SU-DHL-6 (cell line): ENCODE results near the gene KCNJ1.

Source experiments
- EZH2phosphoT487 ChIP-seq: fragments of 200-600 bp; sonication (generic), shearing (Covaris generic); conservative IDR thresholded peaks from 2 replicates; pipeline ENCODE4 v1.6.1; 2018; ENCODE audit warnings: mild to moderate bottlenecking, antibody characterized with exemption, low read length, moderate library complexity, mixed read lengths
- TF ChIP-seq, protein P1 (sequence below): fragments of 200-600 bp; sonication (generic); IDR thresholded peaks from one replicate; pipeline ENCODE4 v1.5.1; 2017; ENCODE audit warnings: antibody characterized with exemption, mild to moderate bottlenecking, low read length, moderate library complexity; ENCODE audit not compliant: insufficient read depth, poor library complexity, severe bottlenecking

DNA sequence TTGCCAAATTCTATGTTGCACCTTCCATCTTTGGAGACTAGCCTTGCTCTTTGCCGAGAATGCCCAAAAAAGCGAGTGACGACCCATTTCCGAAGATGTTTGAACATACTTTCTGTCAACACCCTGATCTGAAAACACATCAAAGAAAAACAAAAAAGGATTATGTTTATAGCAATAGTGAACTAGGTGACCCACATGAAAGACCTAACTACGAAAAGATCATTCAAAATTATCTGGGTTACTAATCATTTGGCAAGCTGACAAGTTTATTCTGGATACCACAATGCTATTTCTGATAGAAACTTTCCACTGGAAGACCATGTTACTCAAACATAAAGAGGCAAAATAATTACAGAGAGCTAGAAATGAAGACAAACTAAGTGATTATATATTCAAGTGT is 27.0 kb downstream of the KCNJ1 start:
- TF ChIP-seq, protein P1, sequence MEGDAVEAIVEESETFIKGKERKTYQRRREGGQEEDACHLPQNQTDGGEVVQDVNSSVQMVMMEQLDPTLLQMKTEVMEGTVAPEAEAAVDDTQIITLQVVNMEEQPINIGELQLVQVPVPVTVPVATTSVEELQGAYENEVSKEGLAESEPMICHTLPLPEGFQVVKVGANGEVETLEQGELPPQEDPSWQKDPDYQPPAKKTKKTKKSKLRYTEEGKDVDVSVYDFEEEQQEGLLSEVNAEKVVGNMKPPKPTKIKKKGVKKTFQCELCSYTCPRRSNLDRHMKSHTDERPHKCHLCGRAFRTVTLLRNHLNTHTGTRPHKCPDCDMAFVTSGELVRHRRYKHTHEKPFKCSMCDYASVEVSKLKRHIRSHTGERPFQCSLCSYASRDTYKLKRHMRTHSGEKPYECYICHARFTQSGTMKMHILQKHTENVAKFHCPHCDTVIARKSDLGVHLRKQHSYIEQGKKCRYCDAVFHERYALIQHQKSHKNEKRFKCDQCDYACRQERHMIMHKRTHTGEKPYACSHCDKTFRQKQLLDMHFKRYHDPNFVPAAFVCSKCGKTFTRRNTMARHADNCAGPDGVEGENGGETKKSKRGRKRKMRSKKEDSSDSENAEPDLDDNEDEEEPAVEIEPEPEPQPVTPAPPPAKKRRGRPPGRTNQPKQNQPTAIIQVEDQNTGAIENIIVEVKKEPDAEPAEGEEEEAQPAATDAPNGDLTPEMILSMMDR = no peak
- no peak for TF ChIP-seq EZH2phosphoT487
